GM23248 (cell line): ENCODE data around the gene RPAP2.
"Not testable (repeated sequence)": the region's sequence is repeated elsewhere in the genome, so short reads cannot be mapped to it uniquely, and the experiment has no call there.

Experiments
- EZH2 ChIP-seq: fragments of 200-600 bp; sonication (generic); IDR thresholded peaks from 2 replicates; pipeline ENCODE4 v1.6.1; 2018; ENCODE audit warnings: antibody characterized with exemption, mild to moderate bottlenecking; ENCODE audit not compliant: insufficient read depth, poor library complexity, severe bottlenecking
- EZH2phosphoT487 ChIP-seq: fragments of 200-600 bp; sonication (generic); IDR thresholded peaks from 2 replicates; pipeline ENCODE4 v1.6.1; 2018; ENCODE audit warnings: antibody characterized with exemption, moderate library complexity, mild to moderate bottlenecking, low read depth; ENCODE audit not compliant: insufficient read depth

- TF ChIP-seq EZH2, EZH2phosphoT487: not testable (repeated sequence)
Observed at GRCh38 chr1:92254714-92255113, 44.1 kb upstream of the RPAP2 start.
